CD4-positive, alpha-beta T cell (primary cell): ENCODE measurements around the gene ZMYND11. TPM values are rescaled to one million over a fixed set of nuclear protein-coding genes. Genes with fewer than 3 reads are reported as not detected.
A peak's percentile ranks its signal among the peaks of the same experiment; 100 is the strongest.

ENCODE experiments used
- ATAC-seq: fragments of 200-7000 bp; cut with Tn5 transposase; one replicate; pipeline ENCODE4 v1.10.0; 2022; ENCODE audit warnings: mild to moderate bottlenecking; ENCODE audit not compliant: poor library complexity
- CTCF ChIA-PET: fragments of 350-600 bp; sonication (Branson Sonifier 250); formaldehyde crosslinking; loops from one replicate; lab custom pipeline; 2021; ENCODE audit warnings: antibody characterized with exemption, inconsistent platforms; lab: Charles Lee
- POLR2A ChIA-PET: fragments of 350-600 bp; sonication (Branson Sonifier 250); formaldehyde crosslinking; loops from one replicate; lab custom pipeline; 2021; ENCODE audit warnings: antibody characterized with exemption, inconsistent platforms; lab: Charles Lee
- DNase-seq, 14 experiments: peaks; one replicate each; pipeline ENCODE4 v3.0.0-alpha.2; 2013 to 2020; ENCODE audit warnings: mixed read lengths in 2 of 14
- H3K27ac ChIP-seq, 2 donors: one replicate each; pipeline versions ENCODE4 v1.5.1 to v1.7.0; 2013; ENCODE audit warnings: low read length in 2 of 2, low read depth in 1 of 2, mild to moderate bottlenecking in 1 of 2
- H3K27me3 ChIP-seq, 2 experiments: 1 replicate in 1 of 2; 2 replicates in 1 of 2; pipeline versions ENCODE4 v1.6.1 to v1.7.0; 2013; ENCODE audit warnings: low read length in 2 of 2, control low read depth in 1 of 2, mild to moderate bottlenecking in 1 of 2, moderate library complexity in 1 of 2; ENCODE audit not compliant: insufficient read depth in 2 of 2, control insufficient read depth in 1 of 2
- H3K36me3 ChIP-seq: one replicate; pipeline ENCODE4 v1.6.1; 2013; ENCODE audit warnings: low read length, control low read depth; ENCODE audit not compliant: insufficient read depth
- H3K4me1 ChIP-seq: one replicate; pipeline ENCODE4 v1.6.1; 2013; ENCODE audit warnings: low read length, control low read depth; ENCODE audit not compliant: insufficient read depth
- H3K4me3 ChIP-seq: one replicate; pipeline ENCODE4 v1.5.1; 2013; ENCODE audit warnings: mild to moderate bottlenecking, low read length, moderate library complexity
- H3K9me3 ChIP-seq, 2 experiments: 1 replicate in 1 of 2; 2 replicates in 1 of 2; pipeline versions ENCODE4 v1.6.1 to v1.7.0; 2013; ENCODE audit warnings: low read length in 2 of 2, mild to moderate bottlenecking in 2 of 2, control low read depth in 1 of 2, moderate library complexity in 1 of 2; ENCODE audit not compliant: control insufficient read depth in 1 of 2, insufficient read depth in 1 of 2
- H3K27ac Mint-ChIP-seq: one replicate; pipeline ENCODE4 v1.8.0; 2020; ENCODE audit warnings: mixed read lengths
- H3K27me3 Mint-ChIP-seq: one replicate; pipeline ENCODE4 v1.8.0; 2021; ENCODE audit warnings: mixed read lengths
- H3K36me3 Mint-ChIP-seq: one replicate; pipeline ENCODE4 v1.8.0; 2021; ENCODE audit warnings: low read depth, mixed read lengths
- H3K4me1 Mint-ChIP-seq: one replicate; pipeline ENCODE4 v1.8.0; 2021; ENCODE audit warnings: low read depth, mixed read lengths
- H3K4me3 Mint-ChIP-seq: one replicate; pipeline ENCODE4 v1.8.0; 2020; ENCODE audit warnings: mild to moderate bottlenecking, mixed read lengths
- H3K9me3 Mint-ChIP-seq: one replicate; pipeline ENCODE4 v1.8.0; 2020; ENCODE audit warnings: mixed read lengths
- intact Hi-C, 2 experiments: fragments of 100-400 bp; cut with DNase I in 1 of 2; cut with micrococcal nuclease in 1 of 2; formaldehyde crosslinking; loops; one replicate each; pipeline versions ENCODE4 v1.15.1 to v1.9.0; 2023 to 2025; cut with DNase I, micrococcal nuclease
- total RNA-seq, 174 experiments: library from RNA in 2 of 174; stranded (reverse) in 2 of 174; gene quantifications; one replicate each; pipeline ENCODE4 v1.2.3 and lab custom pipeline; 2021 to 2026
- TF ChIP-seq, protein P1 (sequence below): fragments of 200-600 bp; IDR thresholded peaks from one replicate; pipeline ENCODE4 v1.8.0; 2022; ENCODE audit warnings: antibody characterized with exemption, mild to moderate bottlenecking

ZMYND11 gene
- total RNA-seq, 2 experiments from 2014 or later = 19.9 to 22.2 TPM

DNA sequence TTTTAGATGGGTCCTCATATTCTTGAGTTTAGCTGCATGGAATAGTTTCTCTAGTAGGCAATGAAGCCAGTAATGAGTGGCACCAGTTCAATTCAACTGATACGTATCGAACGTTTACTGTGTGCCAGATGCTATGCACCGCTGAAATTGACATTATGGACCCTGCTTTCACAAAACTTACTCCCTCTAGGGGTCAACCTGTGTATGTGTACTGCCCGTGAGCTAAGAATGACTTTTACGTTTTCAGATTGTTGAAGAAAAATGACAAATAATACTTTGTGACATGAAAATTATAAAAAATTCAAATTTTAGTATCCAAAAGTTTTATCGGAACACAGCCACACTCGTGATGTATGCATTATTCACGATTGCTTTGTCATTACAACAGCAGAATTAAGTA is 95.5 kb downstream of the ZMYND11 start:
- Mint-ChIP-seq H3K4me1 (peaks cover 8% of the 10 kb centered on the region), H3K27me3 (no peaks in the 10 kb centered on the region), H3K4me3 (no peak overlapping the region), H3K36me3 (peaks cover 23% of the 10 kb centered on the region), H3K27ac (no peak overlapping the region), H3K9me3 (no peaks in the 10 kb centered on the region)
- ChIA-PET CTCF (interaction anchor here (2.4 kb wide), 1 partner anchor 12 kb away, joined by 9 read pairs; no protein-coding TSS in a partner anchor), POLR2A (no interaction called here)
- intact Hi-C loops = no loop called here
- H3K4me3 ChIP-seq = no peak overlapping the region
- H3K27ac ChIP-seq = no peak overlapping the region
- H3K36me3 ChIP-seq = no peaks in the 10 kb centered on the region
- ATAC-seq (no peak), DNase-seq (peak in 2 of 14 experiments; percentile 13 to 17)
- TF ChIP-seq, protein P1, sequence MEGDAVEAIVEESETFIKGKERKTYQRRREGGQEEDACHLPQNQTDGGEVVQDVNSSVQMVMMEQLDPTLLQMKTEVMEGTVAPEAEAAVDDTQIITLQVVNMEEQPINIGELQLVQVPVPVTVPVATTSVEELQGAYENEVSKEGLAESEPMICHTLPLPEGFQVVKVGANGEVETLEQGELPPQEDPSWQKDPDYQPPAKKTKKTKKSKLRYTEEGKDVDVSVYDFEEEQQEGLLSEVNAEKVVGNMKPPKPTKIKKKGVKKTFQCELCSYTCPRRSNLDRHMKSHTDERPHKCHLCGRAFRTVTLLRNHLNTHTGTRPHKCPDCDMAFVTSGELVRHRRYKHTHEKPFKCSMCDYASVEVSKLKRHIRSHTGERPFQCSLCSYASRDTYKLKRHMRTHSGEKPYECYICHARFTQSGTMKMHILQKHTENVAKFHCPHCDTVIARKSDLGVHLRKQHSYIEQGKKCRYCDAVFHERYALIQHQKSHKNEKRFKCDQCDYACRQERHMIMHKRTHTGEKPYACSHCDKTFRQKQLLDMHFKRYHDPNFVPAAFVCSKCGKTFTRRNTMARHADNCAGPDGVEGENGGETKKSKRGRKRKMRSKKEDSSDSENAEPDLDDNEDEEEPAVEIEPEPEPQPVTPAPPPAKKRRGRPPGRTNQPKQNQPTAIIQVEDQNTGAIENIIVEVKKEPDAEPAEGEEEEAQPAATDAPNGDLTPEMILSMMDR = peak; percentile 50
- H3K27me3 ChIP-seq = no peaks in the 10 kb centered on the region
- no peaks in the 10 kb centered on the region for H3K4me1 ChIP-seq
- no peaks in the 10 kb centered on the region for H3K9me3 ChIP-seq

DNA sequence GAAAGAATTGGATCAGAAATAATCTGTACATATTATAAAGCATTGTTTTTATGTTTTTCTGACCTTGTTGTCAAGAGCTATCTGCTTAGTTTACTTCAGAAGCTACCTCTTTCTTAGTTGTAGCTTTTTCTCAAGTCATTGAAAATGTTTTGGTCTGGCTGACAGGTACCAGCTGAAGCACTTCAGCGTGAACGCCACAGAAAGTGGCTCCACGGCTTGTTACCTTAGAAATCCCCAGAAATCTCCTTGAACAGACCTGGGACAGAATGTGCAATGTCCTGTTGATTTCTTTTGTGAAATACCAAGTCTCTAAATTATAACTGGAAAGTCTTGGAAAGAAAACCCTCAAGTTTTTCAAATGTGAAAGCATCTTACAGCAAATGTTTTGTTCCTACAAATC is 96.8 kb downstream of the ZMYND11 start:
- CTCF ChIA-PET = interaction anchor here (2.4 kb wide), 1 partner anchor 10 kb away, joined by 9 read pairs; no protein-coding TSS in a partner anchor
- ATAC-seq = no peak
- POLR2A ChIA-PET = no interaction called here
- Histone ChIP-seq H3K36me3 (peaks cover 4% of the 10 kb centered on the region), H3K27ac (no peak overlapping the region), H3K4me1 (no peaks in the 10 kb centered on the region), H3K27me3 (no peaks in the 10 kb centered on the region), H3K9me3 (no peaks in the 10 kb centered on the region), H3K4me3 (no peak overlapping the region)
- TF ChIP-seq, protein P1 = no peak
- H3K27me3 Mint-ChIP-seq = no peaks in the 10 kb centered on the region
- no peak overlapping the region for H3K27ac Mint-ChIP-seq
- peaks cover 34% of the 10 kb centered on the region for H3K36me3 Mint-ChIP-seq
- no peaks in the 10 kb centered on the region for H3K9me3 Mint-ChIP-seq
- peaks cover 8% of the 10 kb centered on the region for H3K4me1 Mint-ChIP-seq
- intact Hi-C loops = no loop called here
- no peak for DNase-seq
- no peak overlapping the region for H3K4me3 Mint-ChIP-seq

DNA sequence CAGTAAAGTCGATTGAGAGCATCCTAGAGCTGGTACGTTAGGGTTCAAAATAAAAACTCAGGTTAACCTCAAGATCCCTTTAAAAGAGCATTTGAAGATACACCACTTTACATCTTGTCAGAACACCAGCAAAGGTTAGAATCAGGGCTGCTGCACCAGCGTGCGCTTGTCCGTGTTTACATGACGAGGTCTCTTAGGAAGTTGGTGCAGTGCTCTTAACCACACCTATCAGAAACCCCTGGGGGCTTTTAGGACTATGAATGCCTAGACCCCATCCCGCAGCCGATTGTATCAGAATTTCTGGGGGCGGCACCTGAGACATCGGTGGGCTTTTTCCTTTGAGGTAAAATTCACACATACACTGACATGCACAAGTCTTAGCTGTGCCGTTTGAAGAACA is 97.6 kb downstream of the ZMYND11 start:
- peaks cover 12% of the 10 kb centered on the region for H3K36me3 ChIP-seq
- H3K9me3 ChIP-seq = no peaks in the 10 kb centered on the region
- no peak overlapping the region for H3K4me3 Mint-ChIP-seq
- no peak for ATAC-seq
- no peaks in the 10 kb centered on the region for H3K4me1 ChIP-seq
- POLR2A ChIA-PET = no interaction called here
- no peak overlapping the region for H3K27ac ChIP-seq
- no peaks in the 10 kb centered on the region for H3K27me3 Mint-ChIP-seq
- H3K36me3 Mint-ChIP-seq = peaks cover 42% of the 10 kb centered on the region
- no peaks in the 10 kb centered on the region for H3K9me3 Mint-ChIP-seq
- no peak overlapping the region for H3K27ac Mint-ChIP-seq
- H3K27me3 ChIP-seq = no peaks in the 10 kb centered on the region
- peaks cover 8% of the 10 kb centered on the region for H3K4me1 Mint-ChIP-seq
- intact Hi-C loops = no loop called here
- H3K4me3 ChIP-seq = no peak overlapping the region
- TF ChIP-seq, protein P1 = no peak
- DNase-seq = no peak
- CTCF ChIA-PET = interaction anchor here (2.4 kb wide), 1 partner anchor 10 kb away, joined by 9 read pairs; no protein-coding TSS in a partner anchor
